Measurements from ENCODE around the gene RRP8.

RRP8 gene

GRCh38 chr11:6618117-6619003 is 14.9 kb upstream of the RRP8 start:
- DNase-seq = peak in 39 of 51 donors; percentile 8 to 68 (median 42)

- DNase-seq = peak in 1 of 51 donors; percentile 10
Observed at GRCh38 chr11:6617315-6617781, 13.9 kb upstream of the RRP8 start.

GRCh38 chr11:6616596-6617250 is 13.3 kb upstream of the RRP8 start:
- no peak for DNase-seq

GRCh38 chr11:6615882-6616585 is 12.6 kb upstream of the RRP8 start:
- peak in 1 of 51 donors; percentile 28 for DNase-seq

- DNase-seq = no peak
Observed at GRCh38 chr11:6615046-6615445, 11.6 kb upstream of the RRP8 start.

GRCh38 chr11:6614446-6614845 is 11.0 kb upstream of the RRP8 start:
- no peak for DNase-seq

- no peak for DNase-seq
Observed at GRCh38 chr11:6613496-6613895, 10.1 kb upstream of the RRP8 start.

- peak; percentile 31 to 97 (median 90) for DNase-seq
Observed at GRCh38 chr11:6612213-6613041, 9.0 kb upstream of the RRP8 start, which contains the start of gene TAF10. Gene TAF10 (minus strand): TSS chr11:6612216. CDS start chr11:6612189, 27 bp downstream.

- peak in 3 of 51 donors; percentile 46 to 62 (median 58) for DNase-seq
Observed at GRCh38 chr11:6611963-6612212, 8.5 kb upstream of the RRP8 start.

GRCh38 chr11:6611092-6611962 is 7.9 kb upstream of the RRP8 start:
- peak in 18 of 51 donors; percentile 12 to 68 (median 52) for DNase-seq

GRCh38 chr11:6610591-6610990 is 7.2 kb upstream of the RRP8 start:
- DNase-seq = no peak

GRCh38 chr11:6609502-6610015 is 6.1 kb upstream of the RRP8 start:
- DNase-seq = no peak

- no peak for DNase-seq
Observed at GRCh38 chr11:6608726-6609501, 5.5 kb upstream of the RRP8 start.

GRCh38 chr11:6608011-6608410 is 4.6 kb upstream of the RRP8 start:
- no peak for DNase-seq

- DNase-seq = no peak
Observed at GRCh38 chr11:6607190-6607795, 3.9 kb upstream of the RRP8 start.

GRCh38 chr11:6606471-6607189 is 3.2 kb upstream of the RRP8 start:
- DNase-seq = peak in 45 of 51 donors; percentile 16 to 85 (median 70)

GRCh38 chr11:6604790-6605189 is 1.4 kb upstream of the RRP8 start:
- no peak for DNase-seq

GRCh38 chr11:6604081-6604626 is 738 bp upstream of the RRP8 start:
- peak in 33 of 51 donors; percentile 28 to 74 (median 53) for DNase-seq
